ENCODE results near the gene PYM1. TPM values are rescaled to one million over a fixed set of nuclear protein-coding genes. Genes with fewer than 3 reads are reported as not detected.
"Not testable (repeated sequence)": the region's sequence is repeated elsewhere in the genome, so short reads cannot be mapped to it uniquely, and the experiment has no call there.

PYM1 gene
- total RNA-seq, 1 donor from 2014 or later: 14.8 TPM

DNA sequence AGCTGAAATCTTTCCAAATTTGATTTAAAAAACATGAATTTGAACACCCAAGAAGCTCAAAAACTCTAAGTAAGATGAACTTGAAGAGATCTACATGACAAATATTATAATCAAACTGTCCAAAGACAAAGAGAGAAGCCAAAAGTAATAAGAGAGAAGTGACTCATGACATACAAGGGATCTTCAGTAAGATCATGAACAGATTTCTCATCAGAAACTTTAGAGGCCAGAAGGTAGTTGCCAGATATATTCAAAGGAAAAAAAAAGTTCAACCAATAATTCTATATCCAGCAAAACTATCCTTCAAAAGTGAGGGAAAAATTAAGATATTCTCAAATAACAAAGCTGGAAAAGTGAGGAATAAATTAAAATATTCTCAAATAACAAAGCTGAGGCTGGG, 49.9 kb downstream of the PYM1 start:
- no peak for DNase-seq
- H3K4me3 ChIP-seq: no peak overlapping the region
- no peaks in the 10 kb centered on the region for H3K4me1 ChIP-seq
- TF ChIP-seq CTCF (IDR thresholded peaks at IDR 0.05; ENCODE audit: borderline replicate concordance): no peak
- H3K27me3 ChIP-seq (ENCODE audit: low read depth): no peaks in the 10 kb centered on the region
- peaks cover 16% of the 10 kb centered on the region for H3K9me3 ChIP-seq (replicated peaks)
- no peaks in the 10 kb centered on the region for H3K36me3 ChIP-seq
- intact Hi-C loops (cut with micrococcal nuclease): no loop called here
- no peak overlapping the region for H3K27ac ChIP-seq (replicated peaks)

DNA sequence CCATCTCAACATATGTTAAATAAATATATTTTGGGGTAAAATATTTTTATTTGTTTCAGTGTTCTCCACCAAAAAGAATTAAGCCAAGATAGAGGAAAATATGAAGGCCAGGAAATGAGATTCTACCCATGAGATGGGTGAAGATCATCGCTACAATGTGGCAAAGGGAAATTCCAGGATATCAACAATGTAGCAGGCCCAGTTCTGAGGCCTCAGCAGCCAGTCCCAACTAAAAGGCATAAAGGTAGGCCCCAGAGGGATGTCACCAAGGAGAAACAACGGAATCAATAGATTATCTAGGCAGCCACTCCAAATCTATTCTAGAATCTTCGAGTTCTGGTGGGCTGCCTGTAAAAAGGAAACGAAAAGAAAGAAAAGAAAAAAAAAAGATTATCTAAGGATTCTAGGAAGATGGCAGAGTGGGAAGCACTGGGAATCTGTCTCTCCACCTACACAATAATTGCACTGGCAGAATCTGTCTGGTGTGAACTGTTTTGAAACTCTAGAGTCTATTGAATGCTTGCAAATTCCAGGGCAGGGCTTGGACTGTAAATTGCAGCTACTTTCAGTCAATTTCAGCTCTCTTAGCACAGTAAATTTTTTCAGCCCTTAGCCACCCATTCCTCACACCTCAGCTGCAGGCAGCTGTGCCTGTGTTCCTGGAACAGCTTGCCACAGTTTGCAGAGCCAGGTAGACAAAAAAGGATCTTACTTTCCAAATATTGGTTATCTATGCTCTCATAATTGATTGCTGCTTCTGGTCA, 51.8 kb downstream of the PYM1 start:
- Histone ChIP-seq H3K4me3 (no peak overlapping the region), H3K4me1 (no peaks in the 10 kb centered on the region), H3K27me3 (ENCODE audit: low read depth) (no peaks in the 10 kb centered on the region), H3K36me3 (no peaks in the 10 kb centered on the region), H3K9me3 (replicated peaks) (peaks cover 16% of the 10 kb centered on the region), H3K27ac (replicated peaks) (no peak overlapping the region)
- no peak for TF ChIP-seq CTCF (IDR thresholded peaks at IDR 0.05; ENCODE audit: borderline replicate concordance)
- DNase-seq: no peak
- intact Hi-C loops (cut with micrococcal nuclease): no loop called here

GRCh38 chr12:55874443-55874842, 53.3 kb downstream of the PYM1 start:
- no peak for DNase-seq
- no peak for TF ChIP-seq CTCF (IDR thresholded peaks at IDR 0.05; ENCODE audit: borderline replicate concordance)
- no peak overlapping the region for H3K27ac ChIP-seq (replicated peaks)
- H3K9me3 ChIP-seq (replicated peaks): peaks cover 16% of the 10 kb centered on the region
- no peak overlapping the region for H3K4me3 ChIP-seq
- intact Hi-C loops (cut with micrococcal nuclease): no loop called here
- no peaks in the 10 kb centered on the region for H3K4me1 ChIP-seq
- H3K27me3 ChIP-seq (ENCODE audit: low read depth): no peaks in the 10 kb centered on the region
- H3K36me3 ChIP-seq: no peaks in the 10 kb centered on the region

- H3K4me3 ChIP-seq; intact Hi-C loops (cut with micrococcal nuclease); H3K27me3 ChIP-seq (ENCODE audit: low read depth); H3K27ac ChIP-seq (replicated peaks); H3K36me3 ChIP-seq; DNase-seq; H3K4me1 ChIP-seq: not testable (repeated sequence)
- H3K9me3 ChIP-seq (replicated peaks): peaks cover 18% of the 10 kb centered on the region
Observed at GRCh38 chr12:55866454-55867004, 61.2 kb downstream of the PYM1 start.

DNA sequence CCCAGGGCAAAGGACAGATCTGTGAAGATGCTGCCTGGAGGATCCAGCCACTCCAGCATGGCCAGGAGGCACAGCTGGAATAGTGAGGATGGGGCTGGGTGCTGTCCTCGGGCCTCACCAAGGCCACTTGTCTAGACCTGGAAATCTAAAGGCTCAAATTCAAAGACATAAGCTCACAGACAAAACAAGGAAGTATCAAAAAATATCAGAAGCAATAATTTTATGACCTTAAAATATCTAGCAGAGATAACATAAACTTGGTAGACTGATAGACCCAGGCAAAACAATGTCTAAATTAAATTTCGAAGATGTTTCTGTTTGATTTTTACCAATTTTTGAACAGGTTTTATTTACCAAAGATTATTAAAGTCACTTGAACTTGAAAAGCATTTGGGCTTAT, 62.4 kb downstream of the PYM1 start:
- Histone ChIP-seq H3K27ac (replicated peaks) (no peak overlapping the region), H3K4me3 (no peak overlapping the region), H3K9me3 (replicated peaks) (peaks cover 18% of the 10 kb centered on the region), H3K4me1 (no peaks in the 10 kb centered on the region), H3K27me3 (ENCODE audit: low read depth) (no peaks in the 10 kb centered on the region), H3K36me3 (no peaks in the 10 kb centered on the region)
- DNase-seq: no peak
- no peak for TF ChIP-seq CTCF (IDR thresholded peaks at IDR 0.05; ENCODE audit: borderline replicate concordance)
- intact Hi-C loops (cut with micrococcal nuclease): no loop called here

DNA sequence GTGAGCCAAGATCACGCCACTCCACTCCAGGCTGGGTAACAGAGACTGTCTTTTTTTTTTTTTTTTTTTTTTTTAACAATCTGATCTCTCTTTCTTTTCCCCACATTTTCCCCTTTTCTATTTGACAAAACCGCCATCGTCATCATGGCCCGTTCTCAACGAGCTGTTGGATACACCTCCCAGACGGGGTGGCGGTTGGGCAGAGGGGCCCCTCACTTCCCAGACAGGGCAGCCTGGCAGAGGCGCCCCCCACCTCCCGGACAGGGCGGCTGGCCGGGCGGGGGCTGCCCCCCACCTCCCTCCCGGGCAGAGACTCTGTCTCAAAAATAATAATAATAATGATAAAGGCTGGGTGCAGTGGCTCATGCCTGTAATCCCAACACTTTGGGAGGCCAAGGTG, 64.8 kb downstream of the PYM1 start:
- DNase-seq; H3K36me3 ChIP-seq; H3K4me3 ChIP-seq; H3K4me1 ChIP-seq; H3K27me3 ChIP-seq (ENCODE audit: low read depth); intact Hi-C loops (cut with micrococcal nuclease); H3K27ac ChIP-seq (replicated peaks): not testable (repeated sequence)
- H3K9me3 ChIP-seq (replicated peaks): peaks cover 18% of the 10 kb centered on the region
